K562 (cell line): ENCODE results near the gene ARID3B. TPM values are rescaled to one million over a fixed set of nuclear protein-coding genes. Genes with fewer than 3 reads are reported as not detected.

Experiments used
- CBFA2T3 ChIP-seq: fragments of 450-650 bp; IDR thresholded peaks from 2 replicates; pipeline ENCODE4 v1.6.1; 2017
- CBX5 ChIP-seq: IDR thresholded peaks from 2 replicates; pipeline ENCODE4 v1.6.1; 2014; ENCODE audit warnings: low read depth, borderline replicate concordance
- CCNT2 ChIP-seq: IDR thresholded peaks from 2 replicates; pipeline ENCODE4 v1.6.1; 2011; ENCODE audit warnings: borderline replicate concordance, low read depth, mild to moderate bottlenecking, moderate library complexity, mixed read lengths, low read length; ENCODE audit not compliant: insufficient read length; ENCODE audit errors: extremely low read depth
- CEBPG ChIP-seq, 3 experiments: fragments of 200-800 bp in 1 of 3; sonication (Bioruptor generic) in 1 of 3; sonication (generic) in 1 of 3; formaldehyde crosslinking in 1 of 3; IDR thresholded peaks in 2 of 3; conservative IDR thresholded peaks in 1 of 3; 2 replicates each; pipeline versions ENCODE4 v1.6.1 to v1.8.0; 2016 to 2022; ENCODE audit warnings: missing compliant biosample characterization in 2 of 3, missing genetic modification characterization in 2 of 3, mild to moderate bottlenecking in 1 of 3, missing genetic modification reagents in 1 of 3
- CGGBP1 ChIP-seq: fragments of 250-450 bp; sonication (Bioruptor Pico); IDR thresholded peaks from 2 replicates; pipeline ENCODE4 v1.9.0; 2021; ENCODE audit warnings: mild to moderate bottlenecking
- MGA ChIP-seq: fragments of 450-650 bp; IDR thresholded peaks from 2 replicates; pipeline ENCODE4 v1.6.1; 2016; ENCODE audit warnings: mild to moderate bottlenecking, moderate library complexity
- NR2C1 ChIP-seq, 2 experiments: fragments of 450-650 bp; IDR thresholded peaks; 2 replicates each; pipeline ENCODE4 v1.6.1; 2017; ENCODE audit warnings: mild to moderate bottlenecking in 2 of 2, antibody characterized with exemption in 1 of 2, inconsistent platforms in 1 of 2, missing compliant biosample characterization in 1 of 2, missing genetic modification characterization in 1 of 2
- RCOR1 ChIP-seq, 2 experiments: IDR thresholded peaks; 2 replicates each; pipeline ENCODE4 v1.6.1; 2012; ENCODE audit warnings: low read depth in 2 of 2, low read length in 2 of 2, borderline replicate concordance in 1 of 2, improper control_type of control experiment in 1 of 2
- SIRT6 ChIP-seq: IDR thresholded peaks from one replicate; pipeline ENCODE4 v1.6.1; 2012; ENCODE audit warnings: low read depth, mild to moderate bottlenecking, control low read depth, inconsistent platforms, low read length, moderate library complexity
- SMAD1 ChIP-seq: fragments of 150-350 bp; IDR thresholded peaks from 2 replicates; pipeline ENCODE4 v1.6.1; 2014; ENCODE audit warnings: low read length, low read depth; ENCODE audit not compliant: partially characterized antibody
- SMARCC2 ChIP-seq: fragments of 450-650 bp; IDR thresholded peaks from 2 replicates; pipeline ENCODE4 v1.6.1; 2017; ENCODE audit warnings: antibody characterized with exemption, moderate library complexity, mild to moderate bottlenecking, low read depth
- TAL1 ChIP-seq: fragments of 450-650 bp; IDR thresholded peaks from 2 replicates; pipeline ENCODE4 v1.6.1; 2016; ENCODE audit warnings: mild to moderate bottlenecking
- WHSC1 ChIP-seq: IDR thresholded peaks from one replicate; pipeline ENCODE4 v1.6.1; 2012; ENCODE audit warnings: low read length, control low read depth, inconsistent platforms
- ZNF384 ChIP-seq: IDR thresholded peaks from 2 replicates; pipeline ENCODE4 v1.6.1; 2012; ENCODE audit warnings: low read depth, low read length, improper control_type of control experiment
- polyA plus RNA-seq, 8 experiments: library from polyadenylated mRNA; depleted of rRNA in 4 of 8; stranded (reverse) in 5 of 8; unstranded in 3 of 8; fragments of >200 nt; fragmentation: Nextera tagmentation in 2 of 8; fragmentation: Illumina TruSeq in 1 of 8; extraction: Ambion mirVana in 2 of 8; extraction: Trizol in 1 of 8; gene quantifications; 2 replicates each; pipeline versions ENCODE4 v1.2.1 to v1.2.3, GENCODE V29; 2011 to 2014; ENCODE audit warnings: inconsistent platforms in 1 of 8, missing spikeins in 1 of 8
- total RNA-seq, 7 experiments: library from RNA; depleted of rRNA in 6 of 7; stranded (reverse); fragments of >200 nt in 6 of 7; fragmentation: Illumina TruSeq in 2 of 7; extraction: Trizol in 2 of 7; gene quantifications; 2 replicates each; pipeline versions ENCODE4 v1.2.1 to v1.2.3, GENCODE V29; 2011 to 2021; ENCODE audit warnings: low replicate concordance in 1 of 7

Gene ARID3B
- total and polyA plus RNA-seq, 9 of the 15 experiments (the other 6 are each of a cell fraction or from before 2014, with no cell fraction given): 0.32 to 15.1 (median 7.1) TPM

- peak; percentile 43; the same call in 1 of the 2 replicates for TF ChIP-seq MGA
- TF ChIP-seq ZNF384: no peak
- TF ChIP-seq TAL1: peak; percentile 34; the same call in 1 of the 2 replicates
- TF ChIP-seq WHSC1: no peak
- TF ChIP-seq CEBPG (CRISPR knock-in tag; IDR thresholded peaks at IDR 0.05): no peak
- TF ChIP-seq CEBPG (tag; conservative IDR thresholded peaks at IDR 0.05 in 1 of 2, IDR thresholded peaks at IDR 0.05 in 1 of 2): no peak
- TF ChIP-seq CBFA2T3: peak; percentile 61
- no peak for TF ChIP-seq CBX5
- 0 out of 4 replicates have a peak, but pooled peaks of 1 of the 2 experiments have one; percentile 1 for TF ChIP-seq RCOR1 (IDR thresholded peaks at IDR 0.05; ENCODE audit: borderline replicate concordance in 1 of 2, low read depth in 2 of 2, low read length in 2 of 2)
- TF ChIP-seq SMAD1: no peak
- no peak for TF ChIP-seq CCNT2
- no peak for TF ChIP-seq CGGBP1
- no peak for TF ChIP-seq SMARCC2
- TF ChIP-seq SIRT6: no peak
- TF ChIP-seq NR2C1 (IDR thresholded peaks at IDR 0.05): no peak
- no peak for TF ChIP-seq NR2C1 (tag; IDR thresholded peaks at IDR 0.05)
Observed at GRCh38 chr15:74542166-74543042, 1.4 kb downstream of the ARID3B start (continued).
